SK-N-SH treated with all-trans-retinoic acid at 6 μM for 48 hours (cell line): ENCODE results near the gene RENBP.

Source experiments
- ARNTL ChIP-seq: fragments of 450-650 bp; formaldehyde crosslinking; IDR thresholded peaks from 2 replicates; pipeline ENCODE4 v1.5.0; 2020; ENCODE audit warnings: low read depth, mild to moderate bottlenecking, moderate library complexity, borderline replicate concordance
- PATZ1 ChIP-seq: fragments of 250-450 bp; sonication (Bioruptor Pico); IDR thresholded peaks from 2 replicates; pipeline ENCODE4 v1.8.0; 2020; ENCODE audit warnings: mild to moderate bottlenecking, moderate library complexity, borderline replicate concordance
- ZC3H10 ChIP-seq: fragments of 250-450 bp; sonication (Bioruptor Pico); IDR thresholded peaks from 2 replicates; pipeline ENCODE4 v1.5.1; 2021; ENCODE audit warnings: mild to moderate bottlenecking, moderate library complexity

- TF ChIP-seq PATZ1 (CRISPR knock-in tag) (no peak), ZC3H10 (CRISPR knock-in tag) (no peak), ARNTL (CRISPR knock-in tag) (no peak)
Measured at GRCh38 chrX:153957224-153957623, 12.8 kb upstream of the RENBP start.
